ENCODE measurements around the gene CEL.
"Not testable (repeated sequence)": the region's sequence is repeated elsewhere in the genome, so short reads cannot be mapped to it uniquely, and the experiment has no call there.

The CEL gene

GRCh38 chr9:133058550-133059320 is 3.0 kb upstream of the CEL start:
- H3K27me3 ChIP-seq (ENCODE audit: low read depth, low read length), result no peaks in the 10 kb centered on the region
- H3K79me2 ChIP-seq (ENCODE audit: low read length), result no peaks in the 10 kb centered on the region
- no peaks in the 10 kb centered on the region for H3K9me3 ChIP-seq (ENCODE audit: insufficient read depth, low read length)
- no peak for TF ChIP-seq EZH2phosphoT487 (IDR thresholded peaks at IDR 0.05; ENCODE audit: low read depth)
- no peak overlapping the region for H3K4me2 ChIP-seq (ENCODE audit: low read length)
- peaks cover 13% of the 10 kb centered on the region for H3K36me3 ChIP-seq (replicated peaks; ENCODE audit: low read depth, low read length)
- no peak overlapping the region for H3K27ac ChIP-seq (ENCODE audit: low read length)
- no peaks in the 10 kb centered on the region for H4K20me1 ChIP-seq (ENCODE audit: insufficient read depth, low read length)
- H2AFZ ChIP-seq (ENCODE audit: low read depth, low read length), result no peak overlapping the region
- H3K9ac ChIP-seq (ENCODE audit: low read length), result no peak overlapping the region
- H3K4me1 ChIP-seq (ENCODE audit: low read length), result no peaks in the 10 kb centered on the region
- H3K4me3 ChIP-seq (ENCODE audit: low read length), result no peak overlapping the region

- no peak overlapping the region for H3K4me2 ChIP-seq (ENCODE audit: low read length)
- no peaks in the 10 kb centered on the region for H3K9me3 ChIP-seq (ENCODE audit: insufficient read depth, low read length)
- no peak overlapping the region for H3K4me3 ChIP-seq (ENCODE audit: low read length)
- H3K9ac ChIP-seq (ENCODE audit: low read length), result no peak overlapping the region
- no peaks in the 10 kb centered on the region for H4K20me1 ChIP-seq (ENCODE audit: insufficient read depth, low read length)
- H3K27ac ChIP-seq (ENCODE audit: low read length), result no peak overlapping the region
- no peak overlapping the region for H2AFZ ChIP-seq (ENCODE audit: low read depth, low read length)
- no peaks in the 10 kb centered on the region for H3K27me3 ChIP-seq (ENCODE audit: low read depth, low read length)
- peaks cover 10% of the 10 kb centered on the region for H3K36me3 ChIP-seq (replicated peaks; ENCODE audit: low read depth, low read length)
- H3K4me1 ChIP-seq (ENCODE audit: low read length), result no peaks in the 10 kb centered on the region
- TF ChIP-seq CTCF (IDR thresholded peaks at IDR 0.05; ENCODE audit: low read depth, low read length), result no peak
- TF ChIP-seq EZH2phosphoT487 (IDR thresholded peaks at IDR 0.05; ENCODE audit: low read depth), result no peak
- H3K79me2 ChIP-seq (ENCODE audit: low read length), result no peaks in the 10 kb centered on the region
Measured at GRCh38 chr9:133059623-133060022, 2.2 kb upstream of the CEL start.

GRCh38 chr9:133060417-133060841 is 1.4 kb upstream of the CEL start:
- Histone ChIP-seq H3K9me3 (ENCODE audit: insufficient read depth, low read length) (no peaks in the 10 kb centered on the region), H3K9ac (ENCODE audit: low read length) (no peak overlapping the region), H3K4me2 (ENCODE audit: low read length) (no peak overlapping the region), H4K20me1 (ENCODE audit: insufficient read depth, low read length) (no peaks in the 10 kb centered on the region), H3K36me3 (replicated peaks; ENCODE audit: low read depth, low read length) (peaks cover 10% of the 10 kb centered on the region), H3K27me3 (ENCODE audit: low read depth, low read length) (no peaks in the 10 kb centered on the region), H2AFZ (ENCODE audit: low read depth, low read length) (no peak overlapping the region), H3K4me1 (ENCODE audit: low read length) (no peaks in the 10 kb centered on the region), H3K79me2 (ENCODE audit: low read length) (no peaks in the 10 kb centered on the region), H3K27ac (ENCODE audit: low read length) (no peak overlapping the region), H3K4me3 (ENCODE audit: low read length) (no peak overlapping the region)
- TF ChIP-seq EZH2phosphoT487 (IDR thresholded peaks at IDR 0.05; ENCODE audit: low read depth), result no peak
- TF ChIP-seq CTCF (IDR thresholded peaks at IDR 0.05; ENCODE audit: low read depth, low read length), result no peak

GRCh38 chr9:133061019-133061763 is 590 bp upstream of the CEL start:
- H3K4me2 ChIP-seq (ENCODE audit: low read length); H3K4me3 ChIP-seq (ENCODE audit: low read length); H3K4me1 ChIP-seq (ENCODE audit: low read length): not testable (repeated sequence)

GRCh38 chr9:133062569-133062968 is 788 bp downstream of the CEL start:
- H2AFZ ChIP-seq (ENCODE audit: low read depth, low read length); H3K4me3 ChIP-seq (ENCODE audit: low read length); H3K4me1 ChIP-seq (ENCODE audit: low read length); H3K9ac ChIP-seq (ENCODE audit: low read length); H4K20me1 ChIP-seq (ENCODE audit: insufficient read depth, low read length); H3K9me3 ChIP-seq (ENCODE audit: insufficient read depth, low read length); H3K27me3 ChIP-seq (ENCODE audit: low read depth, low read length); H3K36me3 ChIP-seq (replicated peaks; ENCODE audit: low read depth, low read length); H3K79me2 ChIP-seq (ENCODE audit: low read length); H3K4me2 ChIP-seq (ENCODE audit: low read length); H3K27ac ChIP-seq (ENCODE audit: low read length): not testable (repeated sequence)

More at GRCh38 chr9:133061019-133061763, 590 bp upstream of the CEL start:
- H2AFZ ChIP-seq (ENCODE audit: low read depth, low read length); H3K79me2 ChIP-seq (ENCODE audit: low read length); H4K20me1 ChIP-seq (ENCODE audit: insufficient read depth, low read length); H3K9ac ChIP-seq (ENCODE audit: low read length); H3K9me3 ChIP-seq (ENCODE audit: insufficient read depth, low read length); H3K36me3 ChIP-seq (replicated peaks; ENCODE audit: low read depth, low read length); H3K27ac ChIP-seq (ENCODE audit: low read length); H3K27me3 ChIP-seq (ENCODE audit: low read depth, low read length): not testable (repeated sequence)
